ENCODE data around the gene RBKS. TPM values are rescaled to one million over a fixed set of nuclear protein-coding genes. Genes with fewer than 3 reads are reported as not detected.
"Not testable (repeated sequence)": the region's sequence is repeated elsewhere in the genome, so short reads cannot be mapped to it uniquely, and the experiment has no call there.

Gene RBKS
- total RNA-seq, 2 experiments from 2014 or later: 2.6 to 3.0 TPM

- peaks cover 9% of the 10 kb centered on the region for H3K27me3 Mint-ChIP-seq
- ATAC-seq (ENCODE audit: poor library complexity): no peak
- peaks cover 7% of the 10 kb centered on the region for H3K9me3 Mint-ChIP-seq
- no peaks in the 10 kb centered on the region for H3K36me3 Mint-ChIP-seq (ENCODE audit: low read depth)
- Histone ChIP-seq H3K4me1 (ENCODE audit: insufficient read depth, low read length) (no peaks in the 10 kb centered on the region), H3K27me3 (ENCODE audit: control insufficient read depth in 1 of 2, insufficient read depth in 2 of 2, low read length in 2 of 2) (peaks cover 1 to 5% of the 10 kb centered on the region in 2 experiments), H3K9me3 (ENCODE audit: control insufficient read depth in 1 of 2, insufficient read depth in 1 of 2, low read length in 2 of 2) (peaks cover 0 to 11% of the 10 kb centered on the region in 2 experiments), H3K36me3 (ENCODE audit: insufficient read depth, low read length) (no peaks in the 10 kb centered on the region), H3K4me3 (ENCODE audit: low read length) (no peak overlapping the region), H3K27ac (ENCODE audit: low read depth in 1 of 2, low read length in 2 of 2) (no peak overlapping the region)
- ChIA-PET CTCF (no interaction called here), POLR2A (no interaction called here)
- no peak overlapping the region for H3K27ac Mint-ChIP-seq
- no peak overlapping the region for H3K4me3 Mint-ChIP-seq
- intact Hi-C loops (cut with DNase I, micrococcal nuclease): no loop called here
- no peak for DNase-seq
- no peaks in the 10 kb centered on the region for H3K4me1 Mint-ChIP-seq (ENCODE audit: low read depth)
- TF ChIP-seq CTCF (IDR thresholded peaks at IDR 0.05): no peak
These were observed 142.3 kb downstream of the RBKS start for GRCh38 chr2:27747827-27748352.

DNA sequence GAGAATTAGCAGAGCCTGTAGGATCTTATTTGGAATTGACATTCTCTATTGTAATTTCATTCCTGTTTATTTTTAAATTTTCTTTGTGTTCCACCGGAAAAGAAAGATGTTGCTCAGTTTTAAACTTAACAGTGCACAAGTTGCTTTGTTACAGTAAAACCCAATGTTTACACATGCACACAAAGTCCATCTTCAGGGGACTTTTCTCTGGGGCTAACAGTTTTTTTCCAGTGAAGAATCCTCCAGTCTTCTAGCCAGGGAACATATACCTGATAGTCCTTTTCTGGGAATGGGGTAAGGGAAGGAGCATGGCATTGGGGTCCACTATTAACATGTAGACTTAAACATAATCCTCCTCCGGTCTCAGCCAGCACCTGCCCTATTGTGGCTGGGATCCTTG lies 143.9 kb downstream of the RBKS start:
- Mint-ChIP-seq H3K4me1 (ENCODE audit: low read depth) (no peaks in the 10 kb centered on the region), H3K9me3 (peaks cover 7% of the 10 kb centered on the region), H3K27me3 (peaks cover 9% of the 10 kb centered on the region), H3K27ac (no peak overlapping the region), H3K36me3 (ENCODE audit: low read depth) (no peaks in the 10 kb centered on the region), H3K4me3 (no peak overlapping the region)
- Histone ChIP-seq H3K4me1 (ENCODE audit: insufficient read depth, low read length) (no peaks in the 10 kb centered on the region), H3K27ac (ENCODE audit: low read depth in 1 of 2, low read length in 2 of 2) (no peak overlapping the region), H3K4me3 (ENCODE audit: low read length) (no peak overlapping the region), H3K9me3 (ENCODE audit: control insufficient read depth in 1 of 2, insufficient read depth in 1 of 2, low read length in 2 of 2) (peaks cover 0 to 11% of the 10 kb centered on the region in 2 experiments), H3K27me3 (ENCODE audit: control insufficient read depth in 1 of 2, insufficient read depth in 2 of 2, low read length in 2 of 2) (no peaks in the 10 kb centered on the region), H3K36me3 (ENCODE audit: insufficient read depth, low read length) (no peaks in the 10 kb centered on the region)
- ATAC-seq (ENCODE audit: poor library complexity) (no peak), DNase-seq (no peak)
- POLR2A ChIA-PET: no interaction called here
- intact Hi-C loops (cut with DNase I, micrococcal nuclease): no loop called here
- no peak for TF ChIP-seq CTCF (IDR thresholded peaks at IDR 0.05)
- CTCF ChIA-PET: no interaction called here

DNA sequence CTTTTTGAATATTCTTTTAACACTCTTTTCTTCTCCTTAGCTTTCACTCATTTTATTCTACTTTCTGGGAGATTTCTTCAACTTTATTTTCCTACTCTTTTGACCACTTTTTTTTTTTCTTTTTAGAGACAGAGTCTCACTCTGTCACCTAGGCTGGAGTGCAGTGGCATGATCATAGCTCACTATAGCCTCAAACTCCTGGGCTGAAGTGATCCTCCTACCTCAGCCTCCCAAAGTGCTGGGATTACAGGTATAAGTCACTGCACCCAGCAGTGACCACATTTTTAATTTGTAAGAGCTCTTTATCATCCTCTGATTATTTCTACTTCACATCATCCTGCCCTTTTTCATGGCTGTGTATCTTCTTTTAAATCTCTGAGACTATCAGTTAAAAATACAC lies 144.7 kb downstream of the RBKS start:
- ATAC-seq (ENCODE audit: poor library complexity); H3K27ac Mint-ChIP-seq; H3K36me3 ChIP-seq (ENCODE audit: insufficient read depth, low read length); H3K4me3 Mint-ChIP-seq; H3K4me1 ChIP-seq (ENCODE audit: insufficient read depth, low read length); H3K27me3 Mint-ChIP-seq; CTCF ChIA-PET; H3K4me1 Mint-ChIP-seq (ENCODE audit: low read depth); H3K36me3 Mint-ChIP-seq (ENCODE audit: low read depth); H3K4me3 ChIP-seq (ENCODE audit: low read length); intact Hi-C loops (cut with DNase I, micrococcal nuclease); DNase-seq; H3K27me3 ChIP-seq (ENCODE audit: control insufficient read depth in 1 of 2, insufficient read depth in 2 of 2, low read length in 2 of 2); POLR2A ChIA-PET; H3K27ac ChIP-seq (ENCODE audit: low read depth in 1 of 2, low read length in 2 of 2); H3K9me3 Mint-ChIP-seq: not testable (repeated sequence)
- peaks cover 0 to 11% of the 10 kb centered on the region in 2 experiments for H3K9me3 ChIP-seq (ENCODE audit: control insufficient read depth in 1 of 2, insufficient read depth in 1 of 2, low read length in 2 of 2)

DNA sequence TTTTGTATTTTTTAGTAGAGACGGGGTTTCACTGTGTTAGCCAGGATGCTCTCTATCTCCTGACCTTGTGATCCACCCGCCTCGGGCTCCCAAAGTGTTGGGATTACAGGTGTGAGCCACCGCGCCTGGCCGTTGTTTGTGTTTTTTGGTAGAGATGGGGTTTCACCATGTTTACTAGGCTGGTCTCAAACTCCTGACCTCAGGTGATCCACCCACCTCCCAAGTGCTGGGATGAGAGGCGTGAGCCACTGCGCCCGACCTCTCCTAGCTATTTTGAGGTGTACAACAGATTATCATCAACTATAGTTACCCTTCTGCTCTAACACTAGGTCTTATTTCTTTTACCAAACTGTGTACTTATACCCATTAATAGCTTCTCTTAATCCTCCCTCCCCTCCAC lies 147.6 kb downstream of the RBKS start:
- no peaks in the 10 kb centered on the region for H3K4me1 ChIP-seq (ENCODE audit: insufficient read depth, low read length)
- no peaks in the 10 kb centered on the region for H3K27me3 ChIP-seq (ENCODE audit: control insufficient read depth in 1 of 2, insufficient read depth in 2 of 2, low read length in 2 of 2)
- intact Hi-C loops (cut with DNase I, micrococcal nuclease): no loop called here
- H3K9me3 ChIP-seq (ENCODE audit: control insufficient read depth in 1 of 2, insufficient read depth in 1 of 2, low read length in 2 of 2): no peaks in the 10 kb centered on the region
- H3K27ac ChIP-seq (ENCODE audit: low read depth in 1 of 2, low read length in 2 of 2): no peak overlapping the region
- no peak overlapping the region for H3K4me3 ChIP-seq (ENCODE audit: low read length)
- DNase-seq: no peak
- Mint-ChIP-seq H3K4me3 (no peak overlapping the region), H3K36me3 (ENCODE audit: low read depth) (no peaks in the 10 kb centered on the region), H3K9me3 (no peaks in the 10 kb centered on the region), H3K4me1 (ENCODE audit: low read depth) (no peaks in the 10 kb centered on the region), H3K27ac (no peak overlapping the region), H3K27me3 (no peaks in the 10 kb centered on the region)
- POLR2A ChIA-PET: no interaction called here
- TF ChIP-seq CTCF (IDR thresholded peaks at IDR 0.05): no peak
- no peaks in the 10 kb centered on the region for H3K36me3 ChIP-seq (ENCODE audit: insufficient read depth, low read length)
- CTCF ChIA-PET: interaction anchor here (1.3 kb wide), 1 partner anchor 19 kb away, joined by 3 read pairs; no protein-coding TSS in a partner anchor
- ATAC-seq (ENCODE audit: poor library complexity): no peak

Measured in CD4-positive, alpha-beta T cell (primary cell).